ENCODE data around the gene NR5A1. TPM values are rescaled to one million over a fixed set of nuclear protein-coding genes. Genes with fewer than 3 reads are reported as not detected.

NR5A1 gene
- total and polyA plus RNA-seq, 10 of the 15 experiments (the other 5 are each of a cell fraction or from before 2014, with no cell fraction given) = 0.06 to 0.24 (median 0.08) TPM; not detected in 5

DNA sequence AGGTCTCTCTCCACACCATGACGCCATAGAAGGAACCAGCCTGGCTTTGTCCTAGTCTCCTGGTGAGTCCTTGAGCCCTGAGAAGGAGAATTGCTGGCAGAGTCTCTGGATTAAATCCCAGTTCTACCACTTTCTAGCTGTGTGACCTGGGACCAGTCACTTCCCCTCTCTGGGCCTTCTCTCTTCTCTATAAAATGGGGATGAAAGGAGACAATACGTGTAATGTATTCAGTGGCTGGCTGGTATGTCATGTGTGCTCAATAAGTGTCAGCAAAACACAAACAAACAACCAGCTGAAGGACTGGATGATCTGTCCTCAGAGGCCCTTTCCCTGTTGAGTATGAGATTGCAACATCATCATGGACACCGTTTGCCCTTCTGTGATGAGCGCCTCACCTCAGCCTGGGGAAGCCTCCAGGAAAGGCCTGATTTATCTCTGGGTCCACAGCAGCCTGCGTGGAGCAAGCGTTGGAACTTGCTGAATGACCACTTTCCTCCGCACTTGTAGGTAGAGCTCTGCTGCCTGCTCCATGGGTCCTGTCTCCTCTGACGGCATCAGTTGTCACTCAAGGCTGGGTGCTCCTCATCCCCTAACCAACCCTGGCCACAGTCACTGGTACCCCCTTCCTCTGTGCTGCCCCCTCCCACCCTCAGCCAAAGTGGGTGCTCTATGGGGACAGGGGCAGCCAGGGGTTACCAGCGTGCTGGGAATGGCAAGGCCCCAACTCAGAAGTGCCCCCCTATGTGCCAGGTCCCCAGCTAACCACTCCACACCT is 3.6 kb upstream of the NR5A1 start (continued):
- TF ChIP-seq, protein P1, sequence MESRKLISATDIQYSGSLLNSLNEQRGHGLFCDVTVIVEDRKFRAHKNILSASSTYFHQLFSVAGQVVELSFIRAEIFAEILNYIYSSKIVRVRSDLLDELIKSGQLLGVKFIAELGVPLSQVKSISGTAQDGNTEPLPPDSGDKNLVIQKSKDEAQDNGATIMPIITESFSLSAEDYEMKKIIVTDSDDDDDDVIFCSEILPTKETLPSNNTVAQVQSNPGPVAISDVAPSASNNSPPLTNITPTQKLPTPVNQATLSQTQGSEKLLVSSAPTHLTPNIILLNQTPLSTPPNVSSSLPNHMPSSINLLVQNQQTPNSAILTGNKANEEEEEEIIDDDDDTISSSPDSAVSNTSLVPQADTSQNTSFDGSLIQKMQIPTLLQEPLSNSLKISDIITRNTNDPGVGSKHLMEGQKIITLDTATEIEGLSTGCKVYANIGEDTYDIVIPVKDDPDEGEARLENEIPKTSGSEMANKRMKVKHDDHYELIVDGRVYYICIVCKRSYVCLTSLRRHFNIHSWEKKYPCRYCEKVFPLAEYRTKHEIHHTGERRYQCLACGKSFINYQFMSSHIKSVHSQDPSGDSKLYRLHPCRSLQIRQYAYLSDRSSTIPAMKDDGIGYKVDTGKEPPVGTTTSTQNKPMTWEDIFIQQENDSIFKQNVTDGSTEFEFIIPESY (IDR thresholded peaks at IDR 0.05) = no peak
- no peak for TF ChIP-seq SP1 (IDR thresholded peaks at IDR 0.05; ENCODE audit: low read depth, low read length)
- TF ChIP-seq, protein P2, sequence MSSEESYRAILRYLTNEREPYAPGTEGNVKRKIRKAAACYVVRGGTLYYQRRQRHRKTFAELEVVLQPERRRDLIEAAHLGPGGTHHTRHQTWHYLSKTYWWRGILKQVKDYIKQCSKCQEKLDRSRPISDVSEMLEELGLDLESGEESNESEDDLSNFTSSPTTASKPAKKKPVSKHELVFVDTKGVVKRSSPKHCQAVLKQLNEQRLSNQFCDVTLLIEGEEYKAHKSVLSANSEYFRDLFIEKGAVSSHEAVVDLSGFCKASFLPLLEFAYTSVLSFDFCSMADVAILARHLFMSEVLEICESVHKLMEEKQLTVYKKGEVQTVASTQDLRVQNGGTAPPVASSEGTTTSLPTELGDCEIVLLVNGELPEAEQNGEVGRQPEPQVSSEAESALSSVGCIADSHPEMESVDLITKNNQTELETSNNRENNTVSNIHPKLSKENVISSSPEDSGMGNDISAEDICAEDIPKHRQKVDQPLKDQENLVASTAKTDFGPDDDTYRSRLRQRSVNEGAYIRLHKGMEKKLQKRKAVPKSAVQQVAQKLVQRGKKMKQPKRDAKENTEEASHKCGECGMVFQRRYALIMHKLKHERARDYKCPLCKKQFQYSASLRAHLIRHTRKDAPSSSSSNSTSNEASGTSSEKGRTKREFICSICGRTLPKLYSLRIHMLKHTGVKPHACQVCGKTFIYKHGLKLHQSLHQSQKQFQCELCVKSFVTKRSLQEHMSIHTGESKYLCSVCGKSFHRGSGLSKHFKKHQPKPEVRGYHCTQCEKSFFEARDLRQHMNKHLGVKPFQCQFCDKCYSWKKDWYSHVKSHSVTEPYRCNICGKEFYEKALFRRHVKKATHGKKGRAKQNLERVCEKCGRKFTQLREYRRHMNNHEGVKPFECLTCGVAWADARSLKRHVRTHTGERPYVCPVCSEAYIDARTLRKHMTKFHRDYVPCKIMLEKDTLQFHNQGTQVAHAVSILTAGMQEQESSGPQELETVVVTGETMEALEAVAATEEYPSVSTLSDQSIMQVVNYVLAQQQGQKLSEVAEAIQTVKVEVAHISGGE (CRISPR knock-in tag; IDR thresholded peaks at IDR 0.05) = no peak

DNA sequence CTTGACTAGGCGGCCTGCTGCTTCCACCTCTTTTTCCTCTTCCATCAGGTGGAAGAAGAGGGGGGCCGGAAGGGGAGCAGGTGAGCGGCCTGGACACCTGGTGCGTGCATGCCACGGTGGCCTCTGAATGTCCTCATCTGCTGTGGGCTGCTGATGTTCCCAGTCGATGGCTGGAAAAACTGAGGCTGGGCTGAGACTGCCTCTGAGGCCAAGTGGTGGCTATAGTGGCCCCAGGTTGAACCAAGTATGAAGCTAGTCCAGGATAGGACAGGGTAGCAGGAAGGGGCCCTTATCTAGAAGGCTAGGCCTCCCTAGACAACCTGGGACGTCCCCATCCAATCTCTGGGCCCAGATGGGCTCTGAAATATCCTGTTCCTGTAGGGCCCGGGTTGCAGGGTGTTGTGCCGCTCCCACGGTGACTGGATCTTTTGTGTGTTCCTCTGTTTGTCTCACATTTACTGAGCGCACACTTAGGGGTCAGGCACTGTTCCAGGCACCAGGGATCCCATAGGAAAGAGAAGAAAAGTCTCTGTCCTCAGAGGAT is 753 bp upstream of the NR5A1 start:
- Histone ChIP-seq H3K9me3 (replicated peaks; ENCODE audit: control insufficient read depth, insufficient read depth, low read length) (no peaks in the 10 kb centered on the region), H3K36me3 (ENCODE audit: control insufficient read depth in 2 of 2, insufficient read depth in 2 of 2, low read length in 1 of 2) (no peaks in the 10 kb centered on the region), H3K4me1 (ENCODE audit: control insufficient read depth, insufficient read depth, low read length) (no peaks in the 10 kb centered on the region), H2AFZ (ENCODE audit: control insufficient read depth, low read depth, low read length) (no peak overlapping the region), H3K27me3 (replicated peaks in 1 of 2; ENCODE audit: control insufficient read depth in 2 of 2, insufficient read depth in 2 of 2, low read length in 1 of 2) (peaks cover 7 to 9% of the 10 kb centered on the region in 2 experiments; a peak in 3 of 4 replicates), H3K9ac (ENCODE audit: control insufficient read depth, insufficient read depth, low read length) (no peak overlapping the region), H3K79me2 (ENCODE audit: control insufficient read depth, insufficient read depth, low read length) (no peaks in the 10 kb centered on the region), H3K4me2 (ENCODE audit: control insufficient read depth, insufficient read depth) (no peak overlapping the region), H3K27ac (ENCODE audit: control insufficient read depth, insufficient read depth) (no peak overlapping the region), H4K20me1 (ENCODE audit: control insufficient read depth, insufficient read depth) (no peaks in the 10 kb centered on the region), H3K4me3 (no peak overlapping the region)
- in situ Hi-C loops (cut with MboI) = no loop called here
- no TSS peak for BruUV-seq (replicated peaks)
- TF ChIP-seq ASH2L (IDR thresholded peaks at IDR 0.05; ENCODE audit: borderline replicate concordance, low read depth) (no peak), SIN3A (IDR thresholded peaks at IDR 0.05; ENCODE audit: low read depth, low read length) (no peak)
- ATAC-seq (no peak), FAIRE-seq (no peak), DNase-seq (ENCODE audit: low read depth, low spot score) (no peak)
- ChIA-PET POLR2A (no interaction called here), SMC1A (ENCODE audit: uncharacterized antibody, unreplicated experiment) (no interaction called here), CTCF (no interaction called here), RAD21 (ENCODE audit: unreplicated experiment) (no interaction called here)
- intact Hi-C loops (cut with micrococcal nuclease; ENCODE audit: unreplicated experiment) = no loop called here
- 60% methylated on average over 10 of the region's 11 CpGs for WGBS (ENCODE audit: insufficient coverage, insufficient replicate concordance, low lambda C conversion rate, missing lambda C conversion rate)
